ENCODE results near the gene OR51E2. TPM values are rescaled to one million over a fixed set of nuclear protein-coding genes. Genes with fewer than 3 reads are reported as not detected.

OR51E2 gene
- total RNA-seq, 4 donors from 2014 or later, result 0.37 to 10.3 (median 2.0) TPM

- TF ChIP-seq CTCF (IDR thresholded peaks at IDR 0.05) (no peak), POLR2A (IDR thresholded peaks at IDR 0.05) (no peak), POLR2AphosphoS5 (IDR thresholded peaks at IDR 0.05) (no peak), EP300 (IDR thresholded peaks at IDR 0.05; ENCODE audit: low read depth) (no peak)
- in situ Hi-C loops (cut with MboI; ENCODE audit: low pct_ligation_motif_present in 1 of 4, low pct_unique_long_range_greater_than_20kb in 1 of 4, low sequenced_read_pairs in 3 of 4), result loop anchor here (25.0 kb wide), 2 partner anchors 190 to 365 kb away; partner anchors contain the start of gene OR51S1 (in 1 of the 4)
- no peak for DNase-seq
- intact Hi-C loops (cut with DNase I; ENCODE audit: low total_unique reads), result no loop called here
- 58 to 65% methylated on average over 2 to 4 of the region's 4 CpGs for WGBS, 2 donors (ENCODE audit: low coverage in 1 of 2)
- Histone ChIP-seq H3K9me3 (no peaks in the 10 kb centered on the region), H3K27me3 (no peaks in the 10 kb centered on the region), H3K36me3 (no peaks in the 10 kb centered on the region), H3K4me3 (no peak overlapping the region), H3K27ac (no peak overlapping the region), H3K4me1 (no peaks in the 10 kb centered on the region)
These were observed 49.9 kb downstream of the OR51E2 start for GRCh38 chr11:4647766-4648165.

- Histone ChIP-seq H3K4me1 (no peaks in the 10 kb centered on the region), H3K9me3 (no peaks in the 10 kb centered on the region), H3K36me3 (no peaks in the 10 kb centered on the region), H3K27me3 (no peaks in the 10 kb centered on the region), H3K27ac (peak overlapping the region; percentile 3 to 57 (median 32)), H3K4me3 (no peak overlapping the region)
- in situ Hi-C loops (cut with MboI; ENCODE audit: low pct_ligation_motif_present in 1 of 4, low pct_unique_long_range_greater_than_20kb in 1 of 4, low sequenced_read_pairs in 3 of 4) (loop anchor here (25.0 kb wide), 2 partner anchors 191 to 366 kb away; partner anchors contain the start of gene OR51S1 (in 1 of the 4)), intact Hi-C loops (cut with DNase I; ENCODE audit: low total_unique reads) (no loop called here)
- DNase-seq, result no peak
- peak in 2 of 3 donors; percentile 23 to 38 for TF ChIP-seq POLR2AphosphoS5 (IDR thresholded peaks at IDR 0.05)
- TF ChIP-seq CTCF (IDR thresholded peaks at IDR 0.05), result no peak
- 58% methylated on average over 2 of the region's 2 CpGs; no CpG with 5 or more reads in 1 of the 2 donors for WGBS, 2 donors (ENCODE audit: low coverage in 1 of 2)
These were observed 51.7 kb downstream of the OR51E2 start for GRCh38 chr11:4645974-4646373.

- intact Hi-C loops (cut with DNase I; ENCODE audit: low total_unique reads), result no loop called here
- WGBS, 2 donors (ENCODE audit: low coverage in 1 of 2), result 71% methylated on average over 4 of the region's 4 CpGs; no CpG with 5 or more reads in 1 of the 2 donors
- Histone ChIP-seq H3K27me3 (no peaks in the 10 kb centered on the region), H3K9me3 (no peaks in the 10 kb centered on the region), H3K4me1 (no peaks in the 10 kb centered on the region), H3K4me3 (no peak overlapping the region), H3K27ac (peak overlapping the region in 1 of 4 donors; percentile 12), H3K36me3 (no peaks in the 10 kb centered on the region)
- in situ Hi-C loops (cut with MboI; ENCODE audit: low pct_ligation_motif_present in 1 of 4, low pct_unique_long_range_greater_than_20kb in 1 of 4, low sequenced_read_pairs in 3 of 4), result loop anchor here (25.0 kb wide), 2 partner anchors 193 to 368 kb away; partner anchors contain the start of gene OR51S1 (in 1 of the 4)
- DNase-seq, result no peak
- TF ChIP-seq EP300 (IDR thresholded peaks at IDR 0.05; ENCODE audit: low read depth) (no peak), CTCF (IDR thresholded peaks at IDR 0.05) (no peak), POLR2AphosphoS5 (IDR thresholded peaks at IDR 0.05) (no peak), POLR2A (IDR thresholded peaks at IDR 0.05) (no peak)
These were observed 53.4 kb downstream of the OR51E2 start for GRCh38 chr11:4644233-4644632.

GRCh38 chr11:4643682-4644081, 54.0 kb downstream of the OR51E2 start, which contains the start of gene OR51E1:
Gene OR51E1, plus strand, starts transcription at chr11:4643982. Its CDS starts 8,545 bp downstream, at chr11:4652527.
- intact Hi-C loops (cut with DNase I; ENCODE audit: low total_unique reads), result no loop called here
- TF ChIP-seq CTCF (IDR thresholded peaks at IDR 0.05), result no peak
- no peak for TF ChIP-seq POLR2AphosphoS5 (IDR thresholded peaks at IDR 0.05)
- no peak for TF ChIP-seq EP300 (IDR thresholded peaks at IDR 0.05; ENCODE audit: low read depth)
- no peak for TF ChIP-seq POLR2A (IDR thresholded peaks at IDR 0.05)
- 62% methylated on average over 3 of the region's 3 CpGs; no CpG with 5 or more reads in 1 of the 2 donors for WGBS, 2 donors (ENCODE audit: low coverage in 1 of 2)
- Histone ChIP-seq H3K36me3 (no peaks in the 10 kb centered on the region), H3K4me1 (no peaks in the 10 kb centered on the region), H3K9me3 (no peaks in the 10 kb centered on the region), H3K4me3 (no peak within 1 kb of the TSS), H3K27me3 (no peaks in the 10 kb centered on the region), H3K27ac (peak within 1 kb of the TSS in 1 of 4 donors; percentile 12)
- no peak for DNase-seq
- in situ Hi-C loops (cut with MboI; ENCODE audit: low pct_ligation_motif_present in 1 of 4, low pct_unique_long_range_greater_than_20kb in 1 of 4, low sequenced_read_pairs in 3 of 4), result loop anchor here (25.0 kb wide), 2 partner anchors 194 to 369 kb away; partner anchors contain the start of gene OR51S1 (in 1 of the 4)

Data from transverse colon (tissue), 4 donors.